ENCODE measurements around the gene CAPN2. TPM values are rescaled to one million over a fixed set of nuclear protein-coding genes. Genes with fewer than 3 reads are reported as not detected.

Gene CAPN2
- total RNA-seq, 4 donors from 2014 or later, result 33.6 to 87.6 (median 44.0) TPM

GRCh38 chr1:223765719-223766340, 53.5 kb downstream of the CAPN2 start:
- Histone ChIP-seq H3K27ac (no peak overlapping the region), H3K36me3 (peaks cover 73% of the 10 kb centered on the region), H3K4me3 (no peak overlapping the region), H3K4me1 (peaks cover 2% of the 10 kb centered on the region), H3K9me3 (no peaks in the 10 kb centered on the region), H3K27me3 (no peaks in the 10 kb centered on the region)
- DNase-seq (ENCODE audit: low spot score in 2 of 2), result no peak
- TF ChIP-seq POLR2A (IDR thresholded peaks at IDR 0.05) (no peak), POLR2AphosphoS5 (IDR thresholded peaks at IDR 0.05) (no peak), EP300 (IDR thresholded peaks at IDR 0.05) (no peak)
- TF ChIP-seq, protein P1, sequence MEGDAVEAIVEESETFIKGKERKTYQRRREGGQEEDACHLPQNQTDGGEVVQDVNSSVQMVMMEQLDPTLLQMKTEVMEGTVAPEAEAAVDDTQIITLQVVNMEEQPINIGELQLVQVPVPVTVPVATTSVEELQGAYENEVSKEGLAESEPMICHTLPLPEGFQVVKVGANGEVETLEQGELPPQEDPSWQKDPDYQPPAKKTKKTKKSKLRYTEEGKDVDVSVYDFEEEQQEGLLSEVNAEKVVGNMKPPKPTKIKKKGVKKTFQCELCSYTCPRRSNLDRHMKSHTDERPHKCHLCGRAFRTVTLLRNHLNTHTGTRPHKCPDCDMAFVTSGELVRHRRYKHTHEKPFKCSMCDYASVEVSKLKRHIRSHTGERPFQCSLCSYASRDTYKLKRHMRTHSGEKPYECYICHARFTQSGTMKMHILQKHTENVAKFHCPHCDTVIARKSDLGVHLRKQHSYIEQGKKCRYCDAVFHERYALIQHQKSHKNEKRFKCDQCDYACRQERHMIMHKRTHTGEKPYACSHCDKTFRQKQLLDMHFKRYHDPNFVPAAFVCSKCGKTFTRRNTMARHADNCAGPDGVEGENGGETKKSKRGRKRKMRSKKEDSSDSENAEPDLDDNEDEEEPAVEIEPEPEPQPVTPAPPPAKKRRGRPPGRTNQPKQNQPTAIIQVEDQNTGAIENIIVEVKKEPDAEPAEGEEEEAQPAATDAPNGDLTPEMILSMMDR (IDR thresholded peaks at IDR 0.05), result no peak
- 93% methylated on average over 7 of the region's 7 CpGs for WGBS

- Histone ChIP-seq H3K27ac (peak overlapping the region; percentile 26), H3K4me1 (peaks cover 19% of the 10 kb centered on the region), H3K9me3 (no peaks in the 10 kb centered on the region), H3K4me3 (no peak overlapping the region), H3K36me3 (peaks cover 72% of the 10 kb centered on the region), H3K27me3 (no peaks in the 10 kb centered on the region)
- WGBS, result 96% methylated on average over 9 of the region's 9 CpGs
- TF ChIP-seq POLR2AphosphoS5 (IDR thresholded peaks at IDR 0.05) (no peak), POLR2A (IDR thresholded peaks at IDR 0.05) (no peak), EP300 (IDR thresholded peaks at IDR 0.05) (no peak)
- TF ChIP-seq, protein P1 (IDR thresholded peaks at IDR 0.05), result no peak
- DNase-seq (ENCODE audit: low spot score in 2 of 2), result no peak
These were observed 58.4 kb downstream of the CAPN2 start for GRCh38 chr1:223770621-223771315.

DNA sequence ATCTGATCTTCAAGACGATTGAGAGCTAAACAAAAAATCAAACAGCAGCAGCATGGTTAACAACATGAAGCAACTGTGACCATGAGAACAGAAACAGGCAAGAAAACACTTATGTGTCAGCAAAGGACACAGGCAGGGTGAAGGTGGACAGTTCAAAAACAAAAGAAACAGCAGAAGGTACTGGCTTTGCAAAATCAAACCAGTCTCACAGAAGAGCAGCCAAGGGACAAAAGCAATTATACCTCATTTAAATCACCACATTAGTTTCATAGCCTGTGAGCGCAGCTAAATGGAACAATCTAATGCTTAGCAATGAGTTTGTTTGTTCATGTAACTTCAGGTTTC, 59.1 kb downstream of the CAPN2 start:
- Histone ChIP-seq H3K4me3 (no peak overlapping the region), H3K27me3 (no peaks in the 10 kb centered on the region), H3K4me1 (peaks cover 19% of the 10 kb centered on the region), H3K36me3 (peaks cover 73% of the 10 kb centered on the region), H3K9me3 (no peaks in the 10 kb centered on the region), H3K27ac (peak overlapping the region; percentile 26)
- WGBS, result 54% methylated on average over 2 of the region's 2 CpGs
- DNase-seq (ENCODE audit: low spot score in 2 of 2), result no peak
- TF ChIP-seq EP300 (IDR thresholded peaks at IDR 0.05), result no peak
- TF ChIP-seq POLR2A (IDR thresholded peaks at IDR 0.05), result no peak
- TF ChIP-seq, protein P1 (IDR thresholded peaks at IDR 0.05), result no peak
- TF ChIP-seq POLR2AphosphoS5 (IDR thresholded peaks at IDR 0.05), result no peak

DNA sequence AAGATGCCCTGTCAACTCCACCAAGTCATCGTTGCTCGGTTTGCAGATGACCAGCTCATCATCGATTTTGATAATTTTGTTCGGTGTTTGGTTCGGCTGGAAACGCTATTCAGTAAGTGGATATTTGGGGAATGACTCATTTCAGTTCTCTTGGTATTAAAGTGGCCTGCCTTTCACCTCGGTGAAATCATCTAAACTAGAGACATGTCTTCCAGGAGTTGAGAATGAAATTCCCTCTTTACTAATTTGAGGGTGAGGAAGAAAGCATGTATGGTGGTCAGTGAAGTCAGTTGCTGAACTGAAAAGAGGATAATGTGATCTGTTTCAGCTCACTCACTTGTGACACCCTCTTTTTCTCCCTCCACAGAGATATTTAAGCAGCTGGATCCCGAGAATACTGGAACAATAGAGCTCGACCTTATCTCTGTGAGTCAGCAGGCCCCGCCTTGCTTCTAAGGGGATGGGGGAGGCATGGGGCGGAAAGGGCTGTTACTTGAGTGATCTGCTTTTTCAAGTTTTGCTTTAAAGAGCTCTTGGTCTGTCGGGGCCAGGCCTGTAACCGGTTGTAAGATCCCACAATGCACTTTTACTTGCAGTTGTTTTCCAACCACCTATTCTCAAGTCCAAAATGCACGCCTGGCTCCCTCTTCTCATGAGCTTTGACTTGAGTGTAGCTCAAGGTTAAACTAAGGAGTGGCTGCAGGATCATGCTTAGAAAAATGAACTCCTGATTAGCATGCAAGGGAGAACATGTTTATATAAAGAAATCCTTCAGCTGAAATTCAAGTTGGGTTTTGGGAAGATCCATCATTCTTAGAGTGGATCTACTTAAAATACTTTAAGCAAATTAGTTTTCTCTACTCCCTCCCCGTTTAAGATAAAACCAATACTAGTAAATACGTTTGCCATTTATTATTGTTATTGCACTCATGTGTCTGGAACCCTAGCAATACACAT, 59.8 kb downstream of the CAPN2 start:
- Histone ChIP-seq H3K9me3 (no peaks in the 10 kb centered on the region), H3K4me3 (no peak overlapping the region), H3K27ac (peak overlapping the region; percentile 26), H3K4me1 (peaks cover 19% of the 10 kb centered on the region), H3K36me3 (peaks cover 77% of the 10 kb centered on the region), H3K27me3 (no peaks in the 10 kb centered on the region)
- TF ChIP-seq, protein P1 (IDR thresholded peaks at IDR 0.05), result no peak
- TF ChIP-seq POLR2A (IDR thresholded peaks at IDR 0.05), result no peak
- no peak for TF ChIP-seq EP300 (IDR thresholded peaks at IDR 0.05)
- TF ChIP-seq POLR2AphosphoS5 (IDR thresholded peaks at IDR 0.05), result no peak
- no peak for DNase-seq (ENCODE audit: low spot score in 2 of 2)
- 52% methylated on average over 16 of the region's 16 CpGs for WGBS

Measured in suprapubic skin (tissue), 4 donors.